GM21526 (cell line): ENCODE results near the gene SDF2L1.
"Not testable (repeated sequence)": the region's sequence is repeated elsewhere in the genome, so short reads cannot be mapped to it uniquely, and the experiment has no call there.

ENCODE experiments used
- ATAC-seq: cut with Tn5 transposase; IDR thresholded peaks from one replicate; pipeline ENCODE4 v1.9.1; 2021; ENCODE audit warnings: moderate library complexity; ENCODE audit not compliant: unreplicated experiment, low FRiP score

SDF2L1 gene

DNA sequence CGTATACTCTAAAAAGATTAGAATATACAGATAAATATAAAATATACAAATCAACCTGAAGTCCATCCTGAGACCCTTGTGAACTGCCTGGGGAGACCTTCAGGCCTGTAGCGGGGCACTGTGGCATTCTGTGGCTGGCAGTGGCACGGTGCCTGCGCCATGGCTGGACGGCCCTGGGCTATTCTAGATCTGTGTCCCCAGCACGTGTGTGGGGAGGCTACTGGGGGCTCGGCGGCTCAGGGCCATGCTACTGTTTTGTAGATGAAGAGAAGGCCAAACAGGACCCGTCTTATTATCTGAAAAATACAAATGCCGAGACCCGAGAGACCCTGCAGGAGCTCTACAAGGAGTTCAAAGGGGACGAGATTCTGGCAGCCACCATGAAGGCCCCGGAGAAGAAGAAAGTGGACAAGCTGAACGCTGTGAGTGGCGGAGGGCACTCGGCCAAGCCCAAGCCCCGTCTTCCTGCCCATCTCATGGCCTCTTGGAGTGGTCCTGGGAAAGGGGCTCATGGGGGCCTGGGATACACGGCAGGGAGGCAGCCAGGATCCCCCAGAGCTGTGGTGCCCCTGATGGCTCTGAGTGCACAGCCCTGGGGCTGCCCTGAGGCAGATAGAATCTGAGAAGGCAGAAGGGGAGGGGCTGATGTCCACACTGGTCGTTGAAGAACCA, 42.5 kb downstream of the SDF2L1 start:
- no peak for ATAC-seq

- ATAC-seq, result no peak
Observed at GRCh38 chr22:21685164-21685513, 43.0 kb downstream of the SDF2L1 start.

GRCh38 chr22:21686193-21686608, 44.1 kb downstream of the SDF2L1 start:
- ATAC-seq, result no peak

GRCh38 chr22:21686634-21687393, 44.7 kb downstream of the SDF2L1 start:
- ATAC-seq, result no peak

- no peak for ATAC-seq
Observed at GRCh38 chr22:21687685-21688259, 45.7 kb downstream of the SDF2L1 start.

- no peak for ATAC-seq
Observed at GRCh38 chr22:21688341-21688705, 46.2 kb downstream of the SDF2L1 start.

GRCh38 chr22:21688706-21689381, 46.7 kb downstream of the SDF2L1 start:
- no peak for ATAC-seq

DNA sequence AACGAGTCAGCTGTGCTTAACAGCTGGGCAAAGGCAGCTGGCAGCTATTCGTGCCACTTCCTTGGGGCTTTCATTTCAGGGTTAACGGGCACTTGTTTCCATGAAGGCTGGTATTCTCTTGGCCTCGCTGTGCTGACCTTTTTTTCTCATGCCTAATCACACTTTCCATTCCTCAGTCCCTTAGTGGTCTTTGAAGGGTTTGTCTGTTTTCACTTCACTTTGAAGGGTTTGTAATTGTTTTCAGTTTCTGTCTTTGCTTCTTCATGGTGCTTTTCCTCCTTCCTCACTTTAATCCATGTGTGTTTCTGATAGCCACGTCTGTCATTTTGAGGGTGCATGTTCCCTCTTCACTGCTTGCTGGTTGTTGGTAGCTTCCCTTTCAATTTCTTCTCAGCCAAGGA, 48.3 kb downstream of the SDF2L1 start:
- no peak for ATAC-seq

GRCh38 chr22:21691816-21692215, 49.7 kb downstream of the SDF2L1 start:
- ATAC-seq, result no peak

DNA sequence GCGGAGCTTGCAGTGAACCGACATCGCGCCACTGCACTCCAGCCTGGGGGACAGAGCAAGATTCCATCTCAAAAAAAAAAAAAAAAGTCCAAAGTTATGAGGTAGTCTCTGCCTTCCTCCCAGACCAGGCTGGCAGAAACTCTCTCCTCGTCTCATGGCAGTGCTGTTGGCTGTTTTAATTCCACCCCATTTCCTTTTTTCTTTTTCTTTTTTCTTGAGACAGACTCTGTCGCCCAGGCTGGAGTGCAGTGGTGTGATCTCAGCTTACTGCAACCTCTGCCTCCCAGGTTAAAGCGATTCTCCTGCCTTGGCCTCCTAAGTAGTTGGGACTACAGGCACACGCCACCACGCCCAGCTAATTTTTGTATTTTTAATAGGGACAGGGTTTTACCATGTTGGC, 50.8 kb downstream of the SDF2L1 start:
- not testable (repeated sequence) for ATAC-seq

DNA sequence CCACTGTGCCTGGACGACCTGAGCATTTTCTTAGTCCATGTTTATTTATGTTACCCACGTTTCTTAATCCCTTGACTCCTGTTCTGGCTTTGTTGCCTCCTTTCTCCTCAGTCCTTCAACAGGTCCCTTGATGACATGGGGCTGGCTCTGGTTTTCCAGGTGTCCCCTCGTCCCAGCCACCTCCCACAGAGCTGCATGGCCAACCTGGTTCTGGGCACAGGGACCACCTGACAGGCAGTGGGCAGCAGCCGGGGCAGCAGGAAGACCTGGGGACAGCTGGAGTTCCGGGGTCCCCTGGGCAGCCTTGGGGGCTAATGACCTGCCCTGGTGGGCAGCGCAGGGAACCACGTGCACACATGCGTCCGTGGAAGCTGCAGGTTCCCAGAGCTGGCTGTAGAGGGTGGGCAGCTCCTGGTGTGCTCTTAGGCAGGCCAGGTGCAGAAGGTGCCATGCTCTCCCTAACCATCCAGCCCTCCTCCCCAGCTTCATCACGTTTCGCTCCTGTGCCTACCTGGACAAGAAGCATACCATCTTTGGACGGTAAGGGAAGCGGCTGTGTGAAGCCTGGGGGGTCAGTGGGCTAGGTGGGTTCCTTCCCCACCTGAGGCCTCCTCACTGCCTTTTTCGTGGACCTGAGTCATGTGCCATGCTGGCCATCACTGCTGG, 51.4 kb downstream of the SDF2L1 start:
- no peak for ATAC-seq
